GM19099 (cell line): ENCODE measurements around the gene VWA7.

Source experiments
- POLR2A ChIP-seq: IDR thresholded peaks from 3 replicates; pipeline ENCODE4 v1.6.1; 2011; ENCODE audit warnings: low read depth; ENCODE audit not compliant: insufficient read length; ENCODE audit errors: extremely low read depth

Gene VWA7

DNA sequence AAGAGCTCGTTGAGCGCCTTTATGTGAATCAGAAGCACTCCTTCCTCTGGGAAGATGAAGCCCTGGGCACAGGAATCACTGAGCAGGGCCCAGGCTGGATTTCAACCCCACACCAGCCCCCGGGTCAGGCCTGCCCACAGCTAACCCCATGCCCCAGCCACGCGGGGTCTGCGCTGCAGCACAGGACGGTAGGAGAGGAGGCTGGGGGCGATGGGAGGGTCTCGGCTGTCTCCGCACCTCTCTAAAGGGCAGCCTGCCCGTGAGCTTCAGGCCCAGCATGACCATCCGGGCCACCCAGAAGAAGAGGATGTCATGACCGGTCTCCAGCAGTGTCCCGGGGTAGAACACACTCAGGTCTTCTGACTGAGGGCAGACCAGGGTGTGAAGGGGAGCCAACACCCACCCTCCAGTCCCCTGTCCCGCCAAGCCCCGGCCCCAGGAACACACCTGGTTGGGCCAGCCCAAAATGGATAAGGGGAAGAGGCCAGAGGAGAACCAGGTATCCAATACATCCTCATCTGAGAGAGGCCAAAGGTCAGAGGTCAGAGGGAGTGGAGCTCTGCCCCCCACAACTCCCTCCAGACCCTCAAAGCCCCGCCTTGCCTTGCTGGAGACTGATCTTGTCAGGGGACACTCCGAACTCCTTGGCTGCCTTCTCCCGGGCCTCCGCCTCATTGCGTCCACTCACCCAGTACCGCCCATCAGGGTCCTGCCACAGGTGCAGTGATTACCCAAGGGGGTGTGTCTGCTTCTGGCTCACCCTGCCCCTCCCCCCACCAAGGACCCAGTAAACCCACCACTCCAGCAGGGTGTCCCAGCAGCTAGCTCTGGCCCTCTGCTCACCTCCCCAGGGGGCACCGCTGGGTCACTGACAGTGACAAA, 4.4 kb upstream of the VWA7 start:
- no peak for TF ChIP-seq POLR2A

DNA sequence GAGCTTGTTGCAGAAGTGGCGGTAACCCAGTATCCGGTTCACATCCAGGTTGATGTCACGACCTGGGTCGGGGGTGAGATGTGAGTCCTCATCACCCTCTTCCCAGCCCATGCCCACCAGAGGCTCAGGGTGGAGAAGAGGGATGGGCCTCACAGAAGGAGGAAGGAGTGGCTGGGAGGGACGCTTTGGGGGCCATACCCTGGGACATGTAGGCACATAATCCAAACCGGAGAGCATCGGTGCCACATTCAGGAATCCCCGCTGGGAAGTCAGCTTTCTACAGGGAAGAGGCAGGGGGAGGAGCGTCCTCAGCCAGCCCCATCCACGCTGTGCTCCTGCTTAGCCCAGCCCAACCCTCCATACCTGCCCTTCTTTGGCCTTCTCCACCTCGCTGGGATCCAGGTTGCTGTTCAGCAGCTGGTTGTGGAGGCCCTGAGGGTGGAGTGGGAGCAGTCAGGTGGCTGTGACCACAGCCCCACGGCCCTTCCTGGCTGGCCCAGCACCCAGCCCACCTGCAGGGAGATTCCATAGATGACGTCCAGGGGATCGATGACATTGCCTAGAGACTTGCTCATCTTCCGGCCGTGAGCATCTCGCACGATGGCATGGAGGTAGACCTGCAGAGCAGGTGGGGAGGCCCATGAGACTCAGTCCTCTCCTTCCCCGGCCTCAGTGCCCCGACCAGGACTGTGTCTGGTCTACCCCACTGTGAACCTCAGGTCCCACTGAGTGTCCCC, 3.5 kb upstream of the VWA7 start:
- no peak for TF ChIP-seq POLR2A

DNA sequence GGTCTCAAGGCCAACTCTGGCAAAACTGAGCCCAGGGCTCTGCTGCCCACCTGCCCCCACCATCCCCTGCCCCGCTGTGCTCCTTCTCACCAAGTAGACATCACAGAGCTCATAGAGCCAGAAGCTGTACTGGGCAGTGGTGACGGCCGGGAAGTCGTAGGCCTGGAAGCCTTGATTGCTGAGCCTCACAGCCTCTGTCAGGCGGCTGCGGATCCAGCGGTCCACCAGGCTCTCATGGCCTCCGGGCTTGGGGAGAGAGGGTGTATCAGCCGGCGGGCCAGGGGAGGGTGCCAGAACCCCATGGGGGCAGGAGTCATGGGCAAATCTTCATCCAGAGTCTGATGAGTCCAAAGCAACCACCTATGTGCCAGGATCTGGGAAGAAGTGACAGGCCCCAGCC, 2.8 kb upstream of the VWA7 start:
- TF ChIP-seq POLR2A = no peak

DNA sequence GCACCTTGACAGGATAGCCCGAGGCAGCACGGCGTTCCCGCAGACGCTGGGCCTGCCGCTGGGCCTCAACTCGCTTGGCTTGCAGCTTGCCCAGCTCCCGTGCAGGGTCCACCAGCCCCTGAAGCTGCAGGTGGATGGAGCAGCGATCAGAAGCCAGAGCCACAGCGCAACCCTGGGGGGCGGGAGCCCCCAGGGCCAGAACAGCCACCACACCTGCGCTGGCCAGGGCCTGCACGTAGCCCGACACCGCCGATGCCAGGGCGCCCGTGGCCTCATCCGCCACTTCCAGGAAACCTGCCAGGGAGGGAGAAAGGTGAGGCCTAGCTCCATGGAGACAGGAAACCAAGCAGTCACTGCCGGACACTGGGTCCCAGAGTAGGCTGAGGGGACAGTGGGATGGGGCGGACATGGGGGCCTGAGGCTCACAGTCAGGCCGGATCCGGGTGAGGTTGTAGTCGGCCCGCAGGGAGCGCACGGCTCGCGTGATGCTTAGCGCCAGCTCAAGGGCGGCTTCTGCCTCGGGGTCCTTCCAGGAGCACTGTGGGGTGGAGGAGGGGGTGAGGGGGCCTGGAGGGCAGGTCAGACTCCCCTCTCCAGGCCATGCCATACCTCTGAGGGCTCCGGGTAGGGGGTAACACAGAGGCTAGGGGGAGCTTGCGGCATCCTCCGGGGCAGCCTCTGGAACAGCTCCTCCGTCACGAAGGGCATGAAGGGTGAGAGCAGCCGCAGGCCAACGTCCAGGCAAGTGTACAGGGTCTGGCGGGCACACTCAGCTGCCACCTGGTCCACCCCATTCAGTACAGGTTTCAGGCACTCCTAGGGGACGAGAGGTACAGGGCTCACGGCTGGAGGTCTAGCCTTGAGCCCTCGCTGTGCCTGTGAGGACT, 2.1 kb upstream of the VWA7 start:
- no peak for TF ChIP-seq POLR2A

DNA sequence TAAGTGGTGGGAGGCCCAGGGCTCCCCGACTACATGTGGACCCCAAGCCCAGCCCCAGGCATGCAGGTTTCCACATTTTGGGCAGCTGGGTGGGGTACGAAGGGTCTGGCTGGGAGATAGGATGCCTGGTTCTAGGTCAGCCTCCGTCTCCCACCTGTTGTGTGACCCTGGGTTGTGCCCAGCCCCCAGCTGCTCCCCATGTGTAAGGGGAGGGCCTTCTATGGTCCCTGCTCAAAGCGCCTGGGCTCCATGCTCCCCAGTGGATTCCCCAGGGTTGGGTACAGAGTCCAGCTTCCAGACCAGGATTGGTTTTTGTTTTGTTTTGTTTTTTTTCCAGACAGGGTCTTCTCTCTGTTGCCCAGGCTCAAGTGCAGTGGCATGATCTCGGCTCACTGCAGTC, 1.1 kb upstream of the VWA7 start:
- no peak for TF ChIP-seq POLR2A

DNA sequence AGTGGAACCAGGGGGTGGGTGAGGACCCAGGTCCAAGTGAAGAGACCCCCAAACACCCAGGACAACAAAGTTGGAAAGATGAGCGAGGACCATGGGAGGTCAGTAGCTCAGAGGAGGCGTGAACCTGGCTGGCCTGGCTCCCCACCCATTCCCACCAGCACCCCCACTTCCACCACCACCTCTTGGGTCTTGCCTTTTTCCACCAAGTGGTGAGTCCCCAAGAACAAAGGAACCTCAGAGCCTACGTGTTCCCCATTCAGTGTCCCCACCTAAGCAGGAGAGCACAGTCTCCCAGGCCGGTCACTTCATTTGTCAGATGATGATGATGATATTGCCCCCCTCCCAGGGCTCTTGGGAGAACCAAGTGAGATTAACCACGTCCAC, 531 bp upstream of the VWA7 start:
- TF ChIP-seq POLR2A = no peak

DNA sequence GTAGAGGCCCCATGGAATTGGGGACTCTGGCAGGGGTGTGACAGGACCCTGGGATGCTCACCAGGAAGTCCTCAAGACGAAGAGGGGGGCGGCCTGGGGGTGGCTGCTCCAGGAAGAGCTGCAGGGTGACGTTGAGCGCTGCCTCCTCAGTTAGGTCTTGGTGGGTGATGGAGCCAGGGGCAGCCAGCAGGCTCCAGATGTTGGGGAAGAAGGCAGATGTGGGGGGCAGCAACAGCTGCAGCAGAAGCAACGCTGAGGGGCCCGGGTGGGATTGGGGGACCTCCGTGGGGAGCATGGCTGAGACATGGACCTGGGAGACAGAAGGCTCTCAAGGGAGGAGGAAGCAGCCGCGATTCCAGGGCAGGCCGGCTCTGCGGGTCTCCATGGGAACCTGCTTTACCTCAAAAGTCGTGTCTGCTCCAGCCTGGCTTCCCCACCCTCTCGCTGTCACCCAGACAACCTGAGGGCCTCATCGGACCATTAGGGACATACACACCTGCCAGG, 591 bp downstream of the VWA7 start:
- no peak for TF ChIP-seq POLR2A

DNA sequence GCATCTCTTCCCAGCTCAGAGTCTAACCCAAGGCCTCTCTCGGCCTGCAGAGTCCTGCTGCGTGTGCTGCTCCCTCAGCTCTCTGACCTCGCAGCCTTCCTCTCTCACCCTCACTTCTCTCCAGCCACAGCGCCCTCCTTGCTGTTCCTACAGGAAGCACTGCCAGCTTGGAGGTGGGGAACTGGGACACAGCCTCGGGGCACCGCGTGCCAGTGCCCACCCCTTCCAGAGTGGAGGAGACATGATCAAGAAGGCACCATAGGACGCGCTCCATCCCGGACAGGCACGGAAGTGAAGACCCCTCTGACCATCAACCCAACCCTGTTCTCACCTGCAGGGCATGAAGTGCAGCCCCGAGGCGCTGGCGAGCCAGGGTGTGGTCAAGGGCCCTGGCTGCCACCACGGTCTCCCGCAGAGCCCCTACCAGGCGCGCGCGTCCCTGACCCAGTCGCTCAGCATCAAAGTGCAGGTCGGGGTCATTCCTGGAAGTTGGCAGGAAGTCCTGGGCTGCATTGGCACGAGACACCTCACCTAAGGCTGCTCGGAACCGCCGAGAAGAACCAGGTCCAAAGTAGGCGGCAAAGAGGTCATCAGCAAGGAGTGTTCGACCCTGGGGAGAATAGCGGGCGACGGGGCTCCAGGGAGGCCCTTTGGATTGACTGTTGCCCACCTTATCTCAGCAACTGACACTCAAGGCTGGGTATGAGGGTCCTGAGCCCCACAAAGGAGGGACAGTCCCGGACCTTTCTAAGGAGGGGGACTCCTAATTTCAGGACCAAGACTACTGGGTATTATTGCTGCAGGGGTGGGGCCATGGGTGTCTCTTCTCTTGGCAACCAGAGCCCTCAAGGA, 1.3 kb downstream of the VWA7 start:
- no peak for TF ChIP-seq POLR2A

DNA sequence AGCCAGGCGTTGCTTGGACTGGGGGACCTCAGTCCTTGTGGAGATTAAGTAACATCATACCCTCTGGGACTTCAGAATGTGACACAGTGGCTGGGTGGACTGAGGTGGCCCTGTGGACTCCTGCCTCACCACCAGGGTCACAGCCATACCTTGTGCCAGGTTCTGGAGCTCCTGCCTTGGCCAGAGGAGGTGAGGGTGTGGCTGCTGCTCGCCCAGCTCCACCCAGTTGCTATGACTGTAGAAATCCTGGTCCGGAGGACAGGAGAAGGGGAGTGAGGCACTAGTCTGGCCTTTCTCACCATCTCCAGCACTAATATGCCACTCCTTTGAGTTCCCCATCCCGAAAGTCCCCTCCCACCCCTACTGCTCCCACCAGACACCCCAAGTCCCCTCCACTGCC, 1.9 kb downstream of the VWA7 start:
- TF ChIP-seq POLR2A = no peak

DNA sequence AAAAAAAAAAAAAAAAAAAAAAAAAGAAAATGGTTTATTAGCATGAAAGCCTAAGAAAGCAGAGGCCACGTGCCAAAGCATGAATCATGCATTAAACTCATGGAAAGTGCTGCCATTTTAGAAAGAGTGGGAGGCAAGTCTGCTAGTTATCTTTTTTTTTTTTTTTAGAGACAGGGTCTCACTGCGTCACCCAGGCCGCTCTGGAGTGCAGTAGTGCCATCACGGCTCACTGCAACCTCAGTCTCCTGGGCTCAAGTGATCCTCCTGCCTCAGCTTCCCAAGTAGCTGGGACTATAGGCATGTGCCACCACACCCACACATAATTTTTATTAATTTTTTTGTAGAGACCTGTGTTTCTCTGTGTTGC, 5.2 kb downstream of the VWA7 start:
- no peak for TF ChIP-seq POLR2A

DNA sequence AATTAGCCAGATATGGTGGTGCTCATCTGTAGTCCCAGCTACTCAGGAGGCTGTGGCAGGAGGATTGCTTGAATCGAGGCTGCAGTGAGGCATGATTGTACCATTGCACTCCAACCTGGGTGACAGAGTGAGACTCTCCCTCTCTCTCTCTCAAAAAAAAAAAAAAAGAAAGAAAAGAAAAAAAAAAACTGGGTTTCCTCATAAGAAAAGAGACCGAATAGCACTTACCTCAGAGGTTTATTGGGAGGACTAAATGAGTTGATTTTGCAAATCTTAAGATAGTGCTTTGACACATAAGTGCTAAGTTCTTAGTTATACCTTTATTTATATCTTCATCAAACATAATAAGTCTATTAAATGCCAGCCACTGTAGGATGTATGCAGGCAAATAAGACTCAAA, 6.3 kb downstream of the VWA7 start:
- no peak for TF ChIP-seq POLR2A

DNA sequence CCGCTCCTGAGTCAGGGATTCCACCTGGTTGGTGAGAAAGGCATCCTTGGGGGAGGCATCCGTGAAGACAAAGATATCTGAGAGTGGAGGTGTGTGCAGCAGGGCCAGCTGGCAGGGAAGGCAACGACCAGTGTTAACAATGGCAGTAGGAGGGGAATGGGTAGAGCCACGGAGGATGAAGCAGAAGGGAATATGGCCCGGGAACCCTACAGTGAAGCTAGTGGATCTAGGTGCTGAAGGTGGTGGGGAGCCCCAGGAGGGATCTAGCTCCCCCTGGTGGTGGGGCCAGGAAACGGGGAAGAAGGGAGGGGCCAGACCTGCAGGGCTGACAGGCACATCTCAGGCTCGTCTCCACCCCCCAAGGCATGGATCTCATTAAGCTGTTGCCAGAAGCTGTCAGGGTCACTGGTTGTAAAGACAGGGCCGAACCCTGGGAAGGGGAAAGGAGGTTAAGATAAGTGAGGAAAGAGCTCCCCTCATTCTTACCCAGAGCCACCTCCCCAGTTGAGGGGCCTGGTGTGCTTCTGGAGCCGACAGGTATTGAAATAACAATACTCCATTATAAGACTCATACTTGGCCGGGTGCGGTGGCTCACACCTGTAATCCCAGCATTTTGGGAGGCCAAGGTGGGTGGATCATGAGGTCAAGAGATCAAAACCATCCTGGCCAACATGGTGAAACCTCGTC, 7.3 kb downstream of the VWA7 start:
- no peak for TF ChIP-seq POLR2A

DNA sequence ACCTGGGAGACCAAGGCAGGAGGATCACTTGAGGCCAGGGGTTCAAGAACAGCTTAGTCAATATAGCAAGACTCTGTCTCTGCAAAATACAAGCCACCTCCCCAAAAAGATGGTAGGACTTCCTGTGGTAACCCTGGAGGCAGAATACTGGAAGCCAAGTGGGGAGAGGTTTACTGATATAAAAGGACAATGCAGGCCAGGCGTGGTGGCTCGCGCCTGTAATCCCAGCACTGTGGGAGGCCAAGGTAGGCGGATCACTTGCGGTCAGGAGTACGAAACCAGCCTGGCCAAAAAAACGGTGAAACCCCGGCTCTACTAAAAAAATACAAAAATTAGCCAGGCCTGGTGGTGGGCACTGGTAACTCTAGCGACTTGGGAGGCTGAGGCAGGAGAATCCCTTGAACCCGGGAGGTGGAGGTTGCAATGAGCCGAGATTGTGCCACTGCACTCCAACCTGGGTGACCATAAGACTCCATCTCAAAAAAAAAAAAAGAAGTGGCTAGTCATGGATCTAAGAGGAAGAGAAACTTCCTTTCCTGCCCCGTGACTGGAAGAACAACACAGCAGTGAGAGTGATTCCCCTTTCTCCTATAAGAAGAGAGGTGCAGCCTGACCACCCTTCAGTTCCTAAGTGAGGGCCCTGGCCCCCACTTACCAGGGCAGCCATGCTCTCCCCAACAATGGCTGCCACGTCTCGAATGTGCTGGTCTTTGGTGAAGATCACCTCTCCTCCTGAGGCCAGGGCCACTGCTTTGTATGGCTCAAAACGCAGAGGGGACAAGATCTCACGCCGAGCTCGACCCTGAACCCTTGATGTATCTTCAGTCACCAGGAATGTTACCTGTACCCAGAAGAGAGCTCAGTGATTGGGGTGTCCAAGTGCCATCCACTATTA, 8.5 kb downstream of the VWA7 start:
- no peak for TF ChIP-seq POLR2A

DNA sequence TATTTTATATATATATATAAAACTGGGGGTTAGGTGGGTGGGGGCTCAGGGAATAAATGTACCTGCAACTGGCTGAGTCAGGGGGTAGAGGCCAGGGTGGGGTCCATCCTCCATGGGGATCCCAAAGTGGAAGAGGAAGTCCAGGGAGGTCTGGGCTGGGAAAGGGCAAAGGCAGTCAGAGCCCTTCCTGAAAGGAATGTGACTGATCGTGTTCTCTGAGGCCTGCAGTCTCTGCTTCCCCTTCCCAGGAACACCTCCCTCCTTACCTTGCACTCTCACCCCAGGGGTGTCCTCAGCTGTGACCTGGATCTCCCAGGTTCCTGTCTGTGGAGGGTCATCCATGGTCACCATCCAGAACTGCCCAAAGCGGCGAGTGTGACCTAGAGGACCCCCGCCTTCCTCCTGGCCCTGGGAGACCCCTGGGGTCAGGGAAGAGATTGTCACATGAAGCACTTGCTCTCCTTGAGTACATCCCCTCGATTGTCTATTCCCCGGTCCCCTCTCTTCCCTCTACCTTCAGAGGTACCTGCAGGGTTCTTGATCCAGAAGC, 10.0 kb downstream of the VWA7 start:
- TF ChIP-seq POLR2A = no peak
